IMR-90 (cell line): Measurements from ENCODE around the gene SCYL2. TPM values are rescaled to one million over a fixed set of nuclear protein-coding genes. Genes with fewer than 3 reads are reported as not detected.

Experiments used
- ATAC-seq: fragments of 200-7000 bp; cut with Tn5 transposase; 2 replicates; pipeline ENCODE4 v1.9.1; 2020; ENCODE audit warnings: low read depth, mild to moderate bottlenecking, moderate library complexity
- BruUV-seq: library from RNA; stranded (reverse); fragments of 400-500 nt; replicated peaks from 2 replicates; lab custom pipeline; 2021; lab: Mats Ljungman, UMichigan
- CTCF ChIA-PET: fragments of 300-600 bp; formaldehyde crosslinking; extraction: SDS; loops from one replicate; lab custom pipeline; 2021; ENCODE audit warnings: antibody characterized with exemption; lab: Yijun Ruan, JAX
- POLR2A ChIA-PET: fragments of 300-600 bp; sonication (Branson Sonifier 250); formaldehyde crosslinking; loops from one replicate; lab custom pipeline; 2022; ENCODE audit warnings: antibody characterized with exemption; ENCODE audit not compliant: unreplicated experiment; lab: Charles Lee
- DNase-seq: peaks from one replicate; pipeline ENCODE4 v3.0.0; 2013
- H2AFZ ChIP-seq: replicated peaks from 2 replicates; pipeline ENCODE3; 2013; ENCODE audit warnings: low read length, mild to moderate bottlenecking; ENCODE audit not compliant: poor library complexity
- H2AK5ac ChIP-seq: 2 replicates; pipeline ENCODE4 v1.6.1; 2013; ENCODE audit warnings: low read depth, low read length, inconsistent platforms
- H2AK9ac ChIP-seq: replicated peaks from 2 replicates; pipeline ENCODE3; 2013; ENCODE audit warnings: mild to moderate bottlenecking, low read depth, low read length, moderate library complexity; ENCODE audit not compliant: poor library complexity
- H2BK120ac ChIP-seq: 2 replicates; pipeline ENCODE4 v1.6.1; 2013; ENCODE audit warnings: low read depth, low read length, inconsistent platforms
- H2BK15ac ChIP-seq: 3 replicates; pipeline ENCODE4 v1.6.1; 2013; ENCODE audit warnings: low read depth, low read length, inconsistent platforms
- H2BK20ac ChIP-seq: 2 replicates; pipeline ENCODE4 v1.6.1; 2013; ENCODE audit warnings: low read depth, mild to moderate bottlenecking, inconsistent platforms, low read length, moderate library complexity
- H2BK5ac ChIP-seq: 2 replicates; pipeline ENCODE4 v1.6.1; 2013; ENCODE audit warnings: mild to moderate bottlenecking, low read depth, low read length, inconsistent platforms; ENCODE audit not compliant: poor library complexity, severe bottlenecking
- H3K14ac ChIP-seq: replicated peaks from 2 replicates; pipeline ENCODE4 v1.6.1; 2013; ENCODE audit warnings: low read depth, low read length, inconsistent platforms
- H3K18ac ChIP-seq: 2 replicates; pipeline ENCODE4 v1.6.1; 2013; ENCODE audit warnings: low read depth, low read length, control low read depth
- H3K23ac ChIP-seq: 2 replicates; pipeline ENCODE4 v1.6.1; 2013; ENCODE audit warnings: low read depth, low read length, inconsistent platforms
- H3K27ac ChIP-seq: 2 replicates; pipeline ENCODE4 v1.5.1; 2013; ENCODE audit warnings: mild to moderate bottlenecking, control low read depth, low read length; ENCODE audit not compliant: insufficient read depth
- H3K27me3 ChIP-seq: 2 replicates; pipeline ENCODE4 v1.6.1; 2013; ENCODE audit warnings: low read length; ENCODE audit not compliant: control insufficient read depth, insufficient read depth
- H3K36me3 ChIP-seq: 2 replicates; pipeline ENCODE4 v1.6.1; 2013; ENCODE audit warnings: low read length, mixed read lengths; ENCODE audit not compliant: control insufficient read depth, insufficient read depth
- H3K4ac ChIP-seq: 2 replicates; pipeline ENCODE4 v1.6.1; 2013; ENCODE audit warnings: low read depth, low read length, inconsistent platforms
- H3K4me1 ChIP-seq: 2 replicates; pipeline ENCODE4 v1.6.1; 2013; ENCODE audit warnings: low read length, mixed read lengths; ENCODE audit not compliant: control insufficient read depth, insufficient read depth
- H3K4me2 ChIP-seq: 2 replicates; pipeline ENCODE4 v1.6.1; 2013; ENCODE audit warnings: low read depth, mild to moderate bottlenecking, control low read depth, low read length, moderate library complexity
- H3K4me3 ChIP-seq: 2 replicates; pipeline ENCODE4 v1.5.1; 2013; ENCODE audit warnings: low read depth, mild to moderate bottlenecking, control low read depth, low read length, moderate library complexity; ENCODE audit not compliant: insufficient read depth
- H3K56ac ChIP-seq: 2 replicates; pipeline ENCODE4 v1.6.1; 2013; ENCODE audit warnings: low read length, inconsistent platforms; ENCODE audit not compliant: insufficient read depth; ENCODE audit errors: extremely low read depth
- H3K79me1 ChIP-seq, 2 experiments: 2 replicates each; pipeline ENCODE4 v1.6.1; 2013; ENCODE audit warnings: low read length in 2 of 2, inconsistent platforms in 1 of 2, low read depth in 1 of 2
- H3K9ac ChIP-seq: 2 replicates; pipeline ENCODE4 v1.6.1; 2013; ENCODE audit warnings: low read depth, low read length, control low read depth
- H3K9me1 ChIP-seq: 2 replicates; pipeline ENCODE4 v1.6.1; 2013; ENCODE audit warnings: low read length, inconsistent platforms; ENCODE audit not compliant: insufficient read depth
- H3K9me3 ChIP-seq: 2 replicates; pipeline ENCODE4 v1.6.1; 2013; ENCODE audit warnings: low read length; ENCODE audit not compliant: control insufficient read depth, insufficient read depth
- H4K20me1 ChIP-seq: 2 replicates; pipeline ENCODE4 v1.6.1; 2013; ENCODE audit warnings: low read length, inconsistent platforms; ENCODE audit not compliant: insufficient read depth
- H4K5ac ChIP-seq: 2 replicates; pipeline ENCODE4 v1.6.1; 2013; ENCODE audit warnings: mild to moderate bottlenecking, low read depth, low read length, control low read depth
- H4K8ac ChIP-seq, 2 experiments: 2 replicates each; pipeline ENCODE4 v1.6.1; 2013; ENCODE audit warnings: low read depth in 2 of 2, low read length in 2 of 2, control low read depth in 1 of 2, inconsistent platforms in 1 of 2
- H4K91ac ChIP-seq: 2 replicates; pipeline ENCODE4 v1.6.1; 2013; ENCODE audit warnings: low read depth, low read length, inconsistent platforms; ENCODE audit not compliant: insufficient read depth
- BHLHE40 ChIP-seq: fragments of 150-350 bp; IDR thresholded peaks from 2 replicates; pipeline ENCODE4 v1.6.1; 2016; ENCODE audit warnings: mild to moderate bottlenecking, low read depth, low read length
- CEBPB ChIP-seq: IDR thresholded peaks from 2 replicates; pipeline ENCODE4 v1.6.1; 2012; ENCODE audit warnings: low read depth, low read length, improper control_type of control experiment
- CHD1 ChIP-seq: IDR thresholded peaks from 2 replicates; pipeline ENCODE4 v1.6.1; 2012; ENCODE audit warnings: low read depth, low read length, improper control_type of control experiment
- CTCF ChIP-seq: conservative IDR thresholded peaks from 2 replicates; pipeline ENCODE4 v1.5.1; 2012; ENCODE audit warnings: mild to moderate bottlenecking, low read depth, low read length, improper control_type of control experiment
- ELK1 ChIP-seq: fragments of 150-350 bp; IDR thresholded peaks from 2 replicates; pipeline ENCODE4 v1.6.1; 2016; ENCODE audit warnings: low read depth, mild to moderate bottlenecking, low read length, moderate library complexity, borderline replicate concordance
- FOS ChIP-seq: fragments of 150-350 bp; IDR thresholded peaks from 2 replicates; pipeline ENCODE4 v1.6.1; 2016; ENCODE audit warnings: low read depth, low read length
- MAFK ChIP-seq: IDR thresholded peaks from 2 replicates; pipeline ENCODE4 v1.6.1; 2012; ENCODE audit warnings: low read depth, low read length, improper control_type of control experiment
- MAZ ChIP-seq: IDR thresholded peaks from 2 replicates; pipeline ENCODE4 v1.6.1; 2012; ENCODE audit warnings: low read depth, mild to moderate bottlenecking, low read length, improper control_type of control experiment, moderate library complexity, borderline replicate concordance
- MXI1 ChIP-seq: IDR thresholded peaks from 2 replicates; pipeline ENCODE4 v1.6.1; 2012; ENCODE audit warnings: low read depth, mild to moderate bottlenecking, low read length, moderate library complexity, borderline replicate concordance
- RAD21 ChIP-seq: IDR thresholded peaks from 2 replicates; pipeline ENCODE4 v1.6.1; 2012; ENCODE audit warnings: low read length, improper control_type of control experiment
- RCOR1 ChIP-seq: IDR thresholded peaks from 2 replicates; pipeline ENCODE4 v1.6.1; 2012; ENCODE audit warnings: mild to moderate bottlenecking, low read length, improper control_type of control experiment; ENCODE audit not compliant: insufficient replicate concordance
- RFX5 ChIP-seq: IDR thresholded peaks from 2 replicates; pipeline ENCODE4 v1.8.0; 2012; ENCODE audit warnings: low read depth, mild to moderate bottlenecking, low read length, moderate library complexity
- SMC3 ChIP-seq: fragments of 150-350 bp; IDR thresholded peaks from 2 replicates; pipeline ENCODE4 v1.6.1; 2016; ENCODE audit warnings: low read depth, mild to moderate bottlenecking, antibody characterized with exemption, low read length, moderate library complexity
- WGBS, 2 experiments: methylation state at CpG; one replicate each; pipeline versions ENCODE4 v1.1.5 to v1.1.7; 2013; ENCODE audit warnings: missing lambda C conversion rate in 2 of 2; ENCODE audit not compliant: insufficient read length in 1 of 2; ENCODE audit errors: extremely low coverage in 2 of 2; 5-methylcytosine and 5-hydroxymethylcytosine counted together
- dilution Hi-C: fragments of 300-500 bp; cut with HindIII; formaldehyde crosslinking; loops from one replicate; pipeline ENCODE4 v1.14.3; 2018; ENCODE audit warnings: low sequenced_read_pairs; ENCODE audit not compliant: unreplicated experiment
- in situ Hi-C: fragments of 300-500 bp; cut with MboI; formaldehyde crosslinking; loops from 3 replicates; pipeline ENCODE4 v1.14.3; 2019; ENCODE audit warnings: low sequenced_read_pairs, inconsistent platforms, mixed read lengths
- intact Hi-C: fragments of 100-400 bp; cut with micrococcal nuclease; formaldehyde crosslinking; loops from 2 replicates; pipeline ENCODE4 v1.10.0; 2022
- polyA plus RNA-seq, 3 experiments: library from polyadenylated mRNA; depleted of rRNA; stranded (reverse); fragments of >200 nt; gene quantifications; 2 replicates each; pipeline ENCODE4 v1.2.3, GENCODE V29; 2012; ENCODE audit warnings: low replicate concordance in 1 of 3
- total RNA-seq: library from RNA; depleted of rRNA; stranded (reverse); fragments of >200 nt; gene quantifications from 2 replicates; pipeline ENCODE4 v1.2.3, GENCODE V29; 2012

SCYL2 gene
- total and polyA plus RNA-seq, 2 of the 4 experiments (the other 2 are of a cell fraction) = 15.3 to 52.0 TPM

GRCh38 chr12:100372853-100373640, 106.1 kb downstream of the SCYL2 start:
- Histone ChIP-seq H3K27me3 (no peaks in the 10 kb centered on the region), H2AFZ (no peak overlapping the region), H3K9me3 (no peaks in the 10 kb centered on the region), H3K36me3 (no peaks in the 10 kb centered on the region), H3K4me3 (no peak overlapping the region), H3K56ac (no peak overlapping the region), H2BK5ac (no peak overlapping the region), H3K4ac (no peak overlapping the region), H2BK15ac (no peak overlapping the region), H2AK9ac (no peak overlapping the region), H3K4me2 (no peak overlapping the region), H3K27ac (no peak overlapping the region), H4K91ac (no peak overlapping the region), H3K9me1 (no peaks in the 10 kb centered on the region), H2AK5ac (no peak overlapping the region), H2BK120ac (no peak overlapping the region), H2BK20ac (no peak overlapping the region), H4K5ac (no peak overlapping the region), H4K8ac (no peak overlapping the region), H3K79me1 (no peaks in the 10 kb centered on the region), H3K14ac (no peak overlapping the region), H3K9ac (no peak overlapping the region), H4K20me1 (no peaks in the 10 kb centered on the region), H3K23ac (no peak overlapping the region), H3K4me1 (no peaks in the 10 kb centered on the region), H3K18ac (no peak overlapping the region)
- TF ChIP-seq SMC3 = no peak
- TF ChIP-seq CTCF = no peak
- no peak for TF ChIP-seq MXI1
- TF ChIP-seq RCOR1 = no peak
- TF ChIP-seq MAFK = no peak
- TF ChIP-seq CHD1 = no peak
- TF ChIP-seq MAZ = no peak
- no peak for TF ChIP-seq ELK1
- TF ChIP-seq BHLHE40 = no peak
- no peak for TF ChIP-seq RAD21
- TF ChIP-seq CEBPB = no peak
- TF ChIP-seq RFX5 = no peak
- TF ChIP-seq FOS = no peak
- WGBS, 2 experiments = 75% methylated on average over 1 of the region's 11 CpGs; no CpG with 5 or more reads in 1 of the 2 experiments
- in situ Hi-C loops (loop anchor here (25.0 kb wide), 1 partner anchor 164 kb away; no protein-coding TSS in a partner anchor), intact Hi-C loops (no loop called here), dilution Hi-C loops (no loop called here)
- POLR2A ChIA-PET = no interaction called here
- ATAC-seq (no peak), DNase-seq (no peak)
- BruUV-seq = no TSS peak
- CTCF ChIA-PET = no interaction called here
